Measurements from ENCODE around the gene NCOA7. TPM values are rescaled to one million over a fixed set of nuclear protein-coding genes. Genes with fewer than 3 reads are reported as not detected.
A peak's percentile ranks its signal among the peaks of the same experiment; 100 is the strongest.

The NCOA7 gene
- total RNA-seq, 4 donors from 2014 or later = 16.7 to 28.3 (median 21.2) TPM

DNA sequence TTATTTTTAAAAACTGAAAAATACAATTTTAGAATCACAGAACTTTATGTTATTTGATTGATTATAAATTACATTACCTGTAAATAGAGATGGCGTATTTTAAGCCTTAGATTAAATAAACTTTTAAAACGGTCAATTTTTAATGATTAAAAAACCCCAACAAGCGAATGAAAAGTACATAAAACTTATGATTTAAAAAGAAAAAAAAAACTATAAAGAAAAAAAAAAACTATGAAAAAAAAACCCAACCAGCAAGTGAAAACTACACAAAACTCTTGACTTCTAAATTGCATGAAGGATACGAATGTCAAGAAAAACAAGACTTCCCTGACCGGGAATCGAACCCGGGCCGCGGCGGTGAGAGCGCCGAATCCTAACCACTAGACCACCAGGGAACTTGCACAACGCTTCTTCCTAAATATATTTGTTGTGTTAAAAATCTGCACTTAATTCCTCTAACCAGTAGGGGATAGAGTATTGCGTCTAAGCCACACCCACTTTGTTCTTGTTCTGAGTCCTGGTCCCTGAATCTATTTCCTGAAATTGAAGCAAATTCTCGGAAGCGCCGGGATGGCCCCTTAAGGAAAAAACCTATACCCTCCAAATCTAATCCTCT is 10.7 kb upstream of the NCOA7 start:
- Histone ChIP-seq H3K36me3 (no peaks in the 10 kb centered on the region), H3K27me3 (no peaks in the 10 kb centered on the region), H3K27ac (peak overlapping the region; percentile 92 to 96 (median 94)), H3K4me3 (peak overlapping the region; percentile 27 to 71 (median 50)), H3K4me1 (peaks cover 0 to 9% (median 6%) of the 10 kb centered on the region in 4 donors), H3K9me3 (no peaks in the 10 kb centered on the region)
- DNase-seq = peak; percentile 85
- WGBS, 2 donors (ENCODE audit: low coverage in 1 of 2) = 6 to 11% methylated on average over 17 of the region's 17 CpGs
- no peak for TF ChIP-seq POLR2A (IDR thresholded peaks at IDR 0.05)
- TF ChIP-seq, protein P1, sequence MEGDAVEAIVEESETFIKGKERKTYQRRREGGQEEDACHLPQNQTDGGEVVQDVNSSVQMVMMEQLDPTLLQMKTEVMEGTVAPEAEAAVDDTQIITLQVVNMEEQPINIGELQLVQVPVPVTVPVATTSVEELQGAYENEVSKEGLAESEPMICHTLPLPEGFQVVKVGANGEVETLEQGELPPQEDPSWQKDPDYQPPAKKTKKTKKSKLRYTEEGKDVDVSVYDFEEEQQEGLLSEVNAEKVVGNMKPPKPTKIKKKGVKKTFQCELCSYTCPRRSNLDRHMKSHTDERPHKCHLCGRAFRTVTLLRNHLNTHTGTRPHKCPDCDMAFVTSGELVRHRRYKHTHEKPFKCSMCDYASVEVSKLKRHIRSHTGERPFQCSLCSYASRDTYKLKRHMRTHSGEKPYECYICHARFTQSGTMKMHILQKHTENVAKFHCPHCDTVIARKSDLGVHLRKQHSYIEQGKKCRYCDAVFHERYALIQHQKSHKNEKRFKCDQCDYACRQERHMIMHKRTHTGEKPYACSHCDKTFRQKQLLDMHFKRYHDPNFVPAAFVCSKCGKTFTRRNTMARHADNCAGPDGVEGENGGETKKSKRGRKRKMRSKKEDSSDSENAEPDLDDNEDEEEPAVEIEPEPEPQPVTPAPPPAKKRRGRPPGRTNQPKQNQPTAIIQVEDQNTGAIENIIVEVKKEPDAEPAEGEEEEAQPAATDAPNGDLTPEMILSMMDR (IDR thresholded peaks at IDR 0.05) = peak; percentile 39 to 81 (median 44)
- peak; percentile 33 to 39 (median 37) for TF ChIP-seq POLR2AphosphoS5 (IDR thresholded peaks at IDR 0.05)
- TF ChIP-seq EP300 (IDR thresholded peaks at IDR 0.05; ENCODE audit: low read depth) = no peak
- intact Hi-C loops (cut with DNase I; ENCODE audit: low total_unique reads) = loop anchor here (10.0 kb wide), 2 partner anchors 175 to 1485 kb away; partner anchors contain the start of genes HINT3 and RNF146
- in situ Hi-C loops (cut with MboI; ENCODE audit: low pct_ligation_motif_present in 1 of 4, low pct_unique_long_range_greater_than_20kb in 1 of 4, low sequenced_read_pairs in 3 of 4) = loop anchor here (10.0 to 25.0 kb wide), 3 partner anchors 175 to 195 kb away; partner anchors contain the start of gene HINT3 (in 3 of the 4)

DNA sequence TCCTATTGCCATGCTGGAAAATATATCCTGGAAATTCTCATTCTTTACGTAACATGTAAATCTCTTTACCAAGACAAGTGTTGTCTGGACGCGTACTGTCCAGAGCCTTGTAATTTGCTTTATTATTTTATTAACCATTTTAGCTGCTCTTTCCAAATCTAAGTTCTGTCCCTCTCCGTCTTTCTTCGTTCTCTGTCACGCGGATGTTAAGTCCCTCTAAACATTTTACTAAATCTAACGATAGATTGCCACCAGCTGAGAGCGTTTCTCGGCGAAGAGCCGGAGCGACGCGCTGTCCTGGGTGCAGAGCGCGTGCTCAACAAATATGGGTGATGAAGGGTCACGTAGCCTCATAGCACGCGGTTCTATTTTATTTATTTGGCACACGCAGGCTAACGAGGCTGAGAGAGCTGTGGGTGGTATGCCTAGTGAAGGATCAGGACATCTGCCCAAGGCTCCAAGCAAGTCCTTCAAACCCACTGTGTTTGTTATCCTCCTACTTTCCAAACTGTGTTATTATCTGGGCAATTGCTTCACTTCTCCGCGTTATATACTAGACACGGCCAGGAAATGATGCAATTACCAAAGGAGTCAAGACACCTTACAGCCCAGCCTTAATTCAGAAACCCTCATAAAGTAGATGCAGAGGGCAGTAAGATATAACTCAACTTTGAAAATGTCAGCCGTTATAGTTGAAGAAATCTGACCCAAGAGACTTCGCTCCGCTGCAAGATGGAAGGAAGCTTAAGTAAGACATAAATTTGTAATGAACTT is 10.0 kb upstream of the NCOA7 start:
- intact Hi-C loops (cut with DNase I; ENCODE audit: low total_unique reads) (loop anchor here (10.0 kb wide), 2 partner anchors 174 to 1484 kb away; partner anchors contain the start of genes HINT3 and RNF146), in situ Hi-C loops (cut with MboI; ENCODE audit: low pct_ligation_motif_present in 1 of 4, low pct_unique_long_range_greater_than_20kb in 1 of 4, low sequenced_read_pairs in 3 of 4) (loop anchor here (10.0 to 25.0 kb wide), 3 partner anchors 174 to 194 kb away; partner anchors contain the start of gene HINT3 (in 3 of the 4))
- WGBS, 2 donors (ENCODE audit: low coverage in 1 of 2) = 0 to 1% methylated on average over 24 to 28 of the region's 28 CpGs
- DNase-seq = peak; percentile 58
- TF ChIP-seq, protein P1 (IDR thresholded peaks at IDR 0.05) = no peak
- TF ChIP-seq POLR2AphosphoS5 (IDR thresholded peaks at IDR 0.05) (peak; percentile 38 to 74 (median 73)), EP300 (IDR thresholded peaks at IDR 0.05; ENCODE audit: low read depth) (no peak), POLR2A (IDR thresholded peaks at IDR 0.05) (peak; percentile 62)
- Histone ChIP-seq H3K9me3 (no peaks in the 10 kb centered on the region), H3K27ac (peak overlapping the region; percentile 92 to 96 (median 94)), H3K4me1 (peaks cover 0 to 9% (median 6%) of the 10 kb centered on the region in 4 donors), H3K36me3 (no peaks in the 10 kb centered on the region), H3K4me3 (peak overlapping the region; percentile 27 to 71 (median 50)), H3K27me3 (no peaks in the 10 kb centered on the region)

DNA sequence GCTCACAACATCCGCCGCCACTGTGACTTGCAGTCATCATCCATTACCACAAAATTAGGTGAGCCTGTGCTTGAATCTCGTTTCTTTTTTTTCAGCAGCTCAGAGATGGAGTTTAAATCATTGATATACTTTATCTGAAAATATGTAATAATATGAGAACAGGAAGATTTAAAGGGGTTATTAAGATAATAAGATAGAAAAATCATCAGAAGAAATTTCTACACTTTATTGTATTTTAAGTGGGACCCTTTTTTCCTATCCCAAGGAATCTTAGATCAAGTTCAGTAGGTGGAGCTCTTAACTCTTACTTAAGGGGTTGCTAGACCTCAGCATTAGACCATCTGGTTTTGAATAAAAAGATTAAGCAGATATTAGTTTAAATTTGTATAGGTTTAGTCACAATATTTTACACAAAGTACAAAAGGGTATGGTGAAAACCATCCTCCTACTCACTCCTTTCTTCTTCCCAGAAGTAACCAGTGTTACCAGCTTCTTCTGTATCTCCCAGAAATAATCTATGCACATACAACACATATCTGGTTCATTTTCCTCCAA is 9.4 kb upstream of the NCOA7 start:
- WGBS, 2 donors (ENCODE audit: low coverage in 1 of 2) = 0% methylated on average over 3 of the region's 3 CpGs
- Histone ChIP-seq H3K36me3 (no peaks in the 10 kb centered on the region), H3K27ac (peak overlapping the region; percentile 92 to 96 (median 94)), H3K27me3 (no peaks in the 10 kb centered on the region), H3K4me1 (peaks cover 0 to 9% (median 6%) of the 10 kb centered on the region in 4 donors), H3K4me3 (peak overlapping the region; percentile 27 to 71 (median 50)), H3K9me3 (no peaks in the 10 kb centered on the region)
- DNase-seq = peak; percentile 37
- intact Hi-C loops (cut with DNase I; ENCODE audit: low total_unique reads) = loop anchor here (10.0 kb wide), 2 partner anchors 173 to 1483 kb away; partner anchors contain the start of genes HINT3 and RNF146
- in situ Hi-C loops (cut with MboI; ENCODE audit: low pct_ligation_motif_present in 1 of 4, low pct_unique_long_range_greater_than_20kb in 1 of 4, low sequenced_read_pairs in 3 of 4) = loop anchor here (10.0 to 25.0 kb wide), 3 partner anchors 173 to 193 kb away; partner anchors contain the start of gene HINT3 (in 3 of the 4)
- TF ChIP-seq POLR2A (IDR thresholded peaks at IDR 0.05) (no peak), POLR2AphosphoS5 (IDR thresholded peaks at IDR 0.05) (no peak), EP300 (IDR thresholded peaks at IDR 0.05; ENCODE audit: low read depth) (no peak)
- TF ChIP-seq, protein P1 (IDR thresholded peaks at IDR 0.05) = no peak
